KMS-11 (cell line): ENCODE data around the gene ZNF618.

Experiments used
- H2AFZ ChIP-seq: fragments of 200-600 bp; sonication (generic); 2 replicates; pipeline ENCODE4 v1.6.1; 2016; ENCODE audit warnings: antibody characterized with exemption, mixed run types, low read depth
- H3K27ac ChIP-seq: fragments of 200-600 bp; sonication (generic); 2 replicates; pipeline ENCODE4 v1.6.1; 2016; ENCODE audit warnings: mild to moderate bottlenecking, mixed run types
- H3K27me3 ChIP-seq: fragments of 200-600 bp; sonication (generic); 2 replicates; pipeline ENCODE4 v1.6.1; 2017; ENCODE audit warnings: mild to moderate bottlenecking, low read depth, mixed run types, moderate library complexity; ENCODE audit not compliant: insufficient read depth
- H3K36me3 ChIP-seq: fragments of 200-600 bp; sonication (generic); 2 replicates; pipeline ENCODE4 v1.6.1; 2017; ENCODE audit warnings: mild to moderate bottlenecking, mixed run types; ENCODE audit not compliant: insufficient read depth
- H3K4me1 ChIP-seq: fragments of 200-600 bp; sonication (generic); 2 replicates; pipeline ENCODE4 v1.6.1; 2016; ENCODE audit warnings: mild to moderate bottlenecking, low read depth, mixed run types; ENCODE audit not compliant: poor library complexity, severe bottlenecking
- H3K4me2 ChIP-seq: fragments of 200-600 bp; sonication (generic); 2 replicates; pipeline ENCODE4 v1.7.0; 2016; ENCODE audit warnings: mild to moderate bottlenecking, mixed run types
- H3K4me3 ChIP-seq: fragments of 200-600 bp; sonication (generic); IDR thresholded peaks from 2 replicates; pipeline ENCODE4 v1.6.1; 2017; ENCODE audit warnings: low read depth, low read length, mixed read lengths; ENCODE audit not compliant: insufficient read depth
- H3K79me2 ChIP-seq: fragments of 200-600 bp; sonication (generic); 2 replicates; pipeline ENCODE4 v1.6.1; 2016; ENCODE audit warnings: low read depth, mixed run types; ENCODE audit not compliant: insufficient read depth
- H3K9ac ChIP-seq: fragments of 200-600 bp; sonication (generic); 2 replicates; pipeline ENCODE4 v1.6.1; 2016; ENCODE audit warnings: mild to moderate bottlenecking, mixed run types
- H4K20me1 ChIP-seq: fragments of 200-600 bp; sonication (generic); 2 replicates; pipeline ENCODE4 v1.6.1; 2016; ENCODE audit warnings: mild to moderate bottlenecking, mixed run types; ENCODE audit not compliant: insufficient read depth
- CTCF ChIP-seq: fragments of 200-600 bp; sonication (generic); conservative IDR thresholded peaks from 2 replicates; pipeline ENCODE4 v1.6.1; 2017; ENCODE audit warnings: low read depth, mild to moderate bottlenecking, antibody characterized with exemption, low read length, moderate library complexity, mixed read lengths

The ZNF618 gene

GRCh38 chr9:114030364-114030763 is 154.3 kb downstream of the ZNF618 start:
- Histone ChIP-seq H2AFZ (no peak overlapping the region), H3K4me2 (no peak overlapping the region), H3K27me3 (no peaks in the 10 kb centered on the region), H4K20me1 (no peaks in the 10 kb centered on the region), H3K36me3 (no peaks in the 10 kb centered on the region), H3K27ac (no peak overlapping the region), H3K4me3 (no peak overlapping the region), H3K4me1 (no peaks in the 10 kb centered on the region), H3K9ac (no peak overlapping the region), H3K79me2 (no peaks in the 10 kb centered on the region)
- no peak for TF ChIP-seq CTCF

GRCh38 chr9:114031037-114031630 is 155.0 kb downstream of the ZNF618 start:
- no peak for TF ChIP-seq CTCF
- Histone ChIP-seq H4K20me1 (no peaks in the 10 kb centered on the region), H2AFZ (no peak overlapping the region), H3K36me3 (no peaks in the 10 kb centered on the region), H3K9ac (no peak overlapping the region), H3K79me2 (no peaks in the 10 kb centered on the region), H3K27ac (no peak overlapping the region), H3K4me2 (no peak overlapping the region), H3K4me3 (no peak overlapping the region), H3K27me3 (no peaks in the 10 kb centered on the region), H3K4me1 (no peaks in the 10 kb centered on the region)

DNA sequence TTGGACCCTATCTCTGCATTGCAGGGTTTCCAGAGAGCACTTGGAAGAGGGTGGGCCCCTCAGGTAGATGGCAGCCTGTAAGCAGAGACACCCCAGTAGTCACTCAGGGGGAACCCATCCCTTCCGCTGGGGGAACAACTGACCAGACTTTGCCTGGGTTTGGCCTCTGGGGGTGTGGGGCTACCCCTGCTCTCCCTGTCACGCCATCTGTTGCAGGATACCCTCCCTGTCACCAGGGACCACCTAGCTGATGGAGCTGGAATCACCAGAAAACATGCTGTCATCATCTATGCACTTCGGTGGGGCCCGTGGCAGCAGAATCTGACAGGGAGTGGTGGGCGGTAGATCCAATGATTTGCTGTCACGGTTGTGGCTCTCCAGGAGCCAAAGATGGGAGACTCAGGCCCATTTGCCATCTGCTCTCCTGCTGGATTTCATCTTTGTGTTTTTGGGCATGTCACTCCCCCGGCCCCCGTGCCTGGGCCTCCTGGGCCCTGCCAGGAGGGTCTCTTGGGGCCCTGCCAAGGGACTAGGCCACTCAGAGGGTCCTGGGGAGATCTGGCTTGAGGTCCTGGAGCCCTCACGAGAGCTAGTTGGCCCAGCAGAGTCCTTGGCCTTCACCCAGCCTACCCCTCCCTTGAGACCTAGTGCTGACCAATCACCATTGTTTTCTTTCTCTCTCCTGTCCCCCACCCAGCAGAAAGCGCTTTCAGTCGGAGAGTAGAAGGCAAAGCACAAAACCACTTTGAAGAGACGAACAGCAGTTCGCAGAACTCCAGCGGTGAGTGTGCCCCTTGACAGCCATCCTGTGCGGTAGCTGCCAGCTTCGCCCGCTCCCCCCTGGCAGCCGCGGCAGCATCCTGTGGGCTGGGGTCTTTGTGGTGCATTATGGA is 156.1 kb downstream of the ZNF618 start:
- no peak overlapping the region for H3K4me2 ChIP-seq
- no peaks in the 10 kb centered on the region for H3K27me3 ChIP-seq
- no peak overlapping the region for H3K9ac ChIP-seq
- no peaks in the 10 kb centered on the region for H3K79me2 ChIP-seq
- no peak overlapping the region for H3K4me3 ChIP-seq
- no peaks in the 10 kb centered on the region for H3K36me3 ChIP-seq
- no peak for TF ChIP-seq CTCF
- H2AFZ ChIP-seq = no peak overlapping the region
- H3K4me1 ChIP-seq = no peaks in the 10 kb centered on the region
- no peak overlapping the region for H3K27ac ChIP-seq
- no peaks in the 10 kb centered on the region for H4K20me1 ChIP-seq

DNA sequence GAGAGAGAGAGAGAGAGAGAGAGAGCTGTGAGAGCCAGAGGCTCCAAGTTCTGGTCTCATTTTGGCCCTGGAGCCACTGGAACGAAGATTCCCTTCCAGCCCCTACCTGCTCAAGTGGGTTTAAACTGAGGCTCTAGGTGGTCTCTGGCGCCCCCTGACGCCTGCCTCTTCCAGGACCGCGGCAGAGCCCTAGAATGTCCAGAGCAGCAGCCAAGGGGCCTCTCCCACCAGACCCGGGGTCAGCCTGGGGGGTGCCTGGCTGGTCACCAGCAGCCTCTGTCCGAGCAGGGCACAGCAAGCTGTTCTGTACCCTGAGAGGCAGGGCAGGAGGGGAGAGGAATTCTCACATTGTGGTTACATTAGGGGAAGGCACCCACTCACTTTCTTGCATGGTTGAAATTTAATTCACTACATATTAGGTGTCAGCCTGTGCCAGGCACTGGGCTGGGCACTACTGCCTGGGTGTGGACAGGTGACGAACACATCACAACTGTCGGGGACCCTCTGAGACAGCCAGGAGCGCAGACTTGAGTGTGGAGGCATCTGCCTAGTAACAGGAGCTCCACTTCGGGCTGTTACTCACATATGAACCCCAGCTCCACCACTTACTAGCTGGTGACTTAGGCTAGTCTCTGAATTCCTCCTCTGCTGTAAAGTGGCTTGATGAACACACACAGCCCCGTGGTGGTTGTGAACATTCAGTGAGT is 157.4 kb downstream of the ZNF618 start:
- Histone ChIP-seq H4K20me1 (no peaks in the 10 kb centered on the region), H3K79me2 (no peaks in the 10 kb centered on the region), H3K27ac (no peak overlapping the region), H3K27me3 (no peaks in the 10 kb centered on the region), H3K4me2 (no peak overlapping the region), H3K36me3 (no peaks in the 10 kb centered on the region), H3K4me1 (no peaks in the 10 kb centered on the region), H2AFZ (no peak overlapping the region), H3K4me3 (no peak overlapping the region), H3K9ac (no peak overlapping the region)
- 0 out of 2 replicates have a peak, but pooled peaks have one; percentile 17 for TF ChIP-seq CTCF
